ENCODE data around the gene RPP25L.
"Not testable (repeated sequence)": the region's sequence is repeated elsewhere in the genome, so short reads cannot be mapped to it uniquely, and the experiment has no call there.

The RPP25L gene

DNA sequence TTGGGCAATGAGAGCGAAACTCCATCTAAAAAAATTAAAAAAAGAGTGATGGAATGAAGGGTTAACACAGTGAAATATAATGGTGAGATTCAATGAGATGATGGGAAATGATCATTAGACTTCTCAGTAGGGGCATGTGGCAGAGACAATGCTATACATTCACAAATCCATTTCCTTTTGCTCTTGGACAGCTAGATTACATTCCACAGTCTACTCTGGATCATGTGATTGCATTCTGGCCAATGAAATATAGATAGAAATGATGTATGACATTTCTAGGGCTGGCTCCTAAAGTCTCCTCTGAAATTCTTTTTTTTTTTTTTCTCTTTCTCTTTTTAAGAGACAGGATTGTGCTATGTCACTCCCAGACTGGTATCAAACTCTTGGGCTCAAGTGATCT lies 30.8 kb upstream of the RPP25L start:
- DNase-seq: no peak
- intact Hi-C loops (cut with DNase I): no loop called here

DNA sequence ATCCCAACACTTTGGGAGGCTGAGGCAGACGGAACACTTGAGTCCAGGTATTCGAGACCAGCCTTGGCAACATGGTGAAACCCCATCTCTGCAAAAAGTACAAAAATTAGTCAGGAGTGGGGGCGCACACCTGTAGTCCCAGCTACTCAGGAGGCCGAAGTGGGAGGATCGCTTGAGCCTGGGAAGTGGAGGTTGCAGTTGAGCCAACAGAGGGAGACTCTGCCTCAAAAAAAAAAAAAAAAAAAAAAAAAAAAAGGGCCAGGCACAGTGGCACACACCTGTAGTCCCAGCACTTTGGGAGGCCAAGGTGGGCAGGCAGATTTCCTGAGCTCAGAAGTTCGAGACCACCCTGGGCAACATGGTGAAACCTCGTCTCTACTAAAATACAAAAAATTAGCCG lies 27.4 kb upstream of the RPP25L start:
- intact Hi-C loops (cut with DNase I); DNase-seq: not testable (repeated sequence)

DNA sequence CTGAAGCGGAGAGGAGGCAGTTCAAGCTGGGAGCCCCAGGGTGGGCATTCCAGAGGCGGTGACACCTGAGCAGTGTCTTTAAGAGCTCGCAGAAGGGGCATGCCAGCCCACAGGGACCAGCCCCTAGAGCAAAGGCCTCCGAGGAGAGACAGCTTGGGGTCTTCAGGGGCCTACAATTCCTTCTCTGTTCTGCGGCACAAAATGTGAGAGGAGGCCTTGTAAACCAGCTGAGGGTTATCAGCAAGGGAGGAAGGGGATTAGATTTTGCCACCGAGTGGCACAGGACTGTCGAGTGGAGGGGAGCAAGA lies 26.2 kb upstream of the RPP25L start:
- intact Hi-C loops (cut with DNase I): no loop called here
- no peak for DNase-seq

DNA sequence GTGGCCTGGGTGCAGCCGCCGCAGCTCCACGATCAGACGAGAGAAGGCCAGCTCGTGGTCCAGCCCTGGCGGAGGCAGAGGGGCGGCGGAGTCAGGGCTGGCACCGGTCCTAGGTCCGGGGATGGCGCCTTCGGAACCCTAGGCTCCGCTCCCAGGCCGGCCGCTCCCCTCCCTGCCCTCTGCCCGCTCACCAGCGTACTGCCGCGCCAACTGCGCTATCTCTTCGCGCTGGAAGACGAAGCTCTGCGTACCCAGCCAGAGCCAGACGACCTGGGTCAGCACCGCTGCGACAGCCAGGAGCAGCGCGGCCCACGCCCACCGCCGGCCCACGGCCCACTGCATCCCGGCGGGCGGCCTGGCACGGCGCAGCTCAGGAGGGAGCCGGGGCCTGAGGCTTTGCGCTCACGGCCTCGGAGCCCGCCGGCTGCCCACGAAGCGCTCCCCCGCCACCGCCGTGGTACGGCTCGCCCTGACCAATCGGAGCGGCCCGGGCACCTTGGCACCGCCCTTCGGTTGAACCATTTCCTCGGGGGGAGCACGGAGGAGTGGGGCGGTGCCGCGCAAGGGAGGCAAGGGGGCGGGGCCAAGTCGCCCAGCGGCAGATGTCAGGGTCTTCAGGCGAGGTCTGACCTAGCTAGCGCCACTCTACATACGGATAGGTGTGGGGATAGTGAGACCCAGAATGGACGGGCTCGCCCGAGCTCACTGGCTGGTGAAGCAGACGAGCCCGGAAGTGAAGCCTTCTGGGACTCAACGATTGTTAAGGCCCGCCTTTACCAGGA lies 25.6 kb upstream of the RPP25L start, which contains the start of gene SIGMAR1:
Gene SIGMAR1, minus strand, starts transcription at position 432 of the 782 bp plus-strand sequence. Its CDS starts 90 bp downstream, at position 342.
- intact Hi-C loops (cut with DNase I): no loop called here
- peak; percentile 87 to 99 (median 97) for DNase-seq

DNA sequence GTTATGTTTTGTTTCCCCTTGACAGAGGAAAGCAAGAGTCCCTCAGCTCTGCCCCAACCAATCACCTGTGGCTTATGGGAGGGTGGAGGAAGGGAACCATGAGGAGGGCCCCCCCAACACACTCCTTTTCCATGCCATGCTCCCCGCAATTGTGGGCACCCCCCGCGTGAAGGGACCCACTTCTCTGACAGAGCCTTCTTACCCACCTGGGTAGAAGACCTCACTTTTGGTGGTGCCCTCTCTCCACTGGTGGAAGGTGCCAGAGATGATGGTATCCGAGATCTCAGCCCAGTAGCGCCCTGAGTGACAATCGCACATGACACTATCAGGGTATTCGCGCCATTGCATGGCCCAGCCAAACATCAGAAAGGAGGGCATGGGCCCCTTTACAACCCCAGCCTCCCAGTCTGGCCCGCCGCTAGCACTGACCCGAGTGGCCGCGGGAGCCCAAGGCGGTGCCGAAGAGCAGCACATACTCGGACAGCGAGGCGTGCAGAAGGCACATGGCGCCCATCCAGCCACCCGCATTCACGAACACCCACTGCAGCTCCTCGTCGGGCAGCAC lies 25.0 kb upstream of the RPP25L start:
- intact Hi-C loops (cut with DNase I): no loop called here
- peak in 13 of 42 donors; percentile 35 to 71 (median 50) for DNase-seq

DNA sequence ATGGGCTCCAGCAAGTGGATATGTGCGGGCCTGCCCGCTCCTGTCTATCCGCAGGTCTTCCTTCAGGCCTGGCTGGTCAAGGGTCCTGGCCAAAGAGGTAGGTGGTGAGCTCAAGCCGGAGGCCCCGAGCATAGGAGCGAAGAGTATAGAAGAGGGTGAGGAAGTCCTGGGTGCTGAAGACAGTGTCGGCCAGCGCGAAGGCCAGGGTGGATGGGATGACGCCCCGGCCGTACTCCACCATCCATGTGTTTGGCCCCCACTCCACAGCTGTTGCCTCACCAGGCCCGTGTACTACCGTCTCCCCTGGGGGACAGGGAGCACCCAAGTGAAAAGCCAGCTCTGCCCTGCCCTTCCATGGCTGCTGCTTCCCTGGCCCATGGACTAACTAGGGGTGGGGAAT lies 23.7 kb upstream of the RPP25L start:
- DNase-seq: no peak
- intact Hi-C loops (cut with DNase I): no loop called here

DNA sequence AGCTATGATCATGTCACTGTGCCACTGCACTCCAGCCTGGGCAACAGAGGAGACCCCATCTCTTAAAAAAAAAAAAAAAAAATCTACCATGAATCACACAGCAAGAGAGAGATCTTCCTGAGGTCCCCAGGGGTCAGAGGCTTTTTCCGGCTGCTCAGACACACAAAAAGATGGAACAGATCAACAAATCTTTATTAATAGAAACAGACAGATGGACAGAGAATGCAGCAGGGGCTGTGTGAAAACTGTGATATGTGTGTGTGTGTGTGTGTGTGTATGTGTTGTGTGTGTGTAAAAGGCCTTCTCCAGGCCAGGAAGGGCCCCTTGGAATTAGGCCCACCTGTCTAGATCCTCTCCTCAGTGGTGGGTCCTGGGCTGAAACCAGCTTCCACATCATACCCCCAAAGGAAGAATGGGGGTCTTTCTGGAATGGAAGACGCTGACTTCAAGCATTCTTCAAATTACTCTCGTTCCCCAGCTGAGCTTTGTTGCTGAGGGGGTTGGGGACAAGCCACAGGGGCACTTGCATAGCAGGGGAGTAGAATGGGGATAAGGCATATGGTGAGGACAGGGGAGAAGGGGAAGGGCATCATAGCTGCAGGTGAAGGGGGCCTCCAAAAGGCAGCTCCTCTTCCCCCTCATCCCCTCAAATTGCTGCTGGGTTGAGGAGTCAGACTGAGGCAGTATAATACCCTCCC lies 22.8 kb upstream of the RPP25L start:
- intact Hi-C loops (cut with DNase I): no loop called here
- DNase-seq: no peak

DNA sequence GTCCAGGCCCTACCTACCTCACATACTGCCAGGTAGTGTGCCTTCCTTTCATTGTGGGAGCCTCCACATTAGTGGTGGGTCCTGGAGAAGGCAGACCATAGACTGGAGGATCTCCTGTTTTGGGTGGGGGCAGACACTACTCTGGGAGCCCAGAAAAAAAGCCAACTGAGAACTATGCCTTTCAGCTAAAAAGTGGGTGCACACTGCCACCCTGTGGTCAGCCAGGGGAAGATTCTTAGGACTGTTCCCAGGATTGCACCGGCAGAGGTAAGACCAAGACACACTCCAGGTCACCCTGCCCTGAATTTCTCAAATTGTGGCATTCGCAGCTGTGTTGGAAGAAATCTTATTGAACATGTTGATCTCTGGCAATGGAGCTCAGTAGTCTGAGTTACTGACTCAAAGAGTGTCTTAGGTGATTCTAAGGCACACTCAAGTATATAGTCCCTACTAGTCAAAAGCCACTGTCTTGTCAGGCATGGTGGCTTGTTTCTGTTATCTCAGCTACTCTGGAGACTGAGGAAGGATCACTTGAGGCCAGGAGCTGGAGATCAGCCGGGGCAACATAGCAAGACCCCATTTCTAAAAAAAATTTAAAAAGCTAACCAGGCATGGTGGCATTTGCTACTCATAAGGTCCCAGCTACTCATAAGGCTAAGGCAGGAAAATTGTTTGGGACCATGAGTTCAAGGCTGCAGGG lies 22.1 kb upstream of the RPP25L start:
- intact Hi-C loops (cut with DNase I): no loop called here
- peak; percentile 55 to 89 (median 78) for DNase-seq

DNA sequence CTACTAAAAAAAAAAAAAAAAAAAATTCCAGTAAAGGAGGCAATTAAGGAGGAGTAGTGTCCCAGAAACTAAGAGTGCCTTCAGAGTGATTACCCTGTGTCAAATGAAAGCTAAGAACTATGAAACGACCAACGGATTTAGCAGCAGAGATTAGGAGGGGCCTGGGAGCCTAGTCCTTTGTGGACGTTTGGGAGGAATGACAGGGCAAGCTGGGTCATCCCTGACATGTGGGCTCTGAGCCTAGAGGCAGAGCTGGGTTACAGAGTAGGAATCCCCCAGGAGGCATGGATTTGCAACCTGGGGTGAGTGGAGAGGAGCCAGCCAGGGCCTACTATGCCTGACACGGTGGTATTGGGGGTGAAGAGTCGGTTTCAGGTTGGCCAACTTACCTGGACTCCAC lies 21.3 kb upstream of the RPP25L start:
- DNase-seq: no peak
- intact Hi-C loops (cut with DNase I): no loop called here

DNA sequence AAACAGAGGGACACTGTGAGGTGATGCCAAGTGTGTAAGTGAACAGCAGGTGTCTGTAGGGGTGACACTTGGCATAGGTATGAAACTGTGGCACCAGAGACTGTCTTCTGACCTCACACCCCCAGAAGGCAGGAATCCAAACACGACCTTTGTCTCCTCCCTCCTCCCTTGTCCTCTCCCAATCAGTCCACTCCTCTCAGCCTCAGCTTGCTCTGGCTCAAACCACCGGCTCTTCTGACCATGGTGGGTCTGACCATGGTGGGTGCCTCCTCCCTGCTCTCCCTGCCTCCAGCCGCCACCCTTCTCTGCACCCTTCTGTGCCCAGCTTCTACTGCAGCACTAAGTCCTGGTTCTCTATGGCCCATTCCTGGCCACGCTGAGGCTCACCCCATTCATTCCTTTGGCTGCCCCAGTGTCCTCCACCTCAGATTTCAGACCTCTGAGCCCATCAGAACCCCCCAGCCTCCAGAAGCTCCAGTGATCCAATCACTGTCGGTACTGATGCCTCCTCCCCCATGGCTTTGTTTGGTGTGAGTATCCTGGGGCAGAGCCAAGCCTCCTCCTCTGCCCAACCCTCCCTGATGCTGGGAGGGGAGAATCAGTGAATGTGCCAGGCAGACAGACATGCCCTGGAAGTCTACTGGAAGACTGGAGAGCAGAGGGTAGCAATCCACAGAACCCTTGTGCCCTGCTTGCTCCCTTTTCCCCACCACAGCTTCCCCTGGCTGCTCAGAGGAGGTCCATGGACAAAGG lies 18.7 kb upstream of the RPP25L start:
- intact Hi-C loops (cut with DNase I): no loop called here
- DNase-seq: no peak

DNA sequence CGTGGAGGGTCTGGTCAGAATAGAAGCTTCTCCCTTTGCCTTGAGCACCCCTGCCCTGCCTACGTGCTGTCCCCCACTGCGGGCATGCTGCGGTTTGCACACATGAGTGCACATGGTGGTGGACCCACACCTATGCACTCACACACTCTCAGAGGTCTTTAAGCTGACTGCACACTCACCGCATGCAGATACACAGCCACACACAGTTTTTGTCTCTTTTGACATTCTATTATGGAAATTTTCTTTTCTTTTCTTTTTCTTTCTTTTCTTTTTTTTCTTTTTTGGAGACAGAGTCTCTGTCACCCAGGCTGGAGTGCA lies 17.6 kb upstream of the RPP25L start:
- no peak for DNase-seq
- intact Hi-C loops (cut with DNase I): no loop called here

DNA sequence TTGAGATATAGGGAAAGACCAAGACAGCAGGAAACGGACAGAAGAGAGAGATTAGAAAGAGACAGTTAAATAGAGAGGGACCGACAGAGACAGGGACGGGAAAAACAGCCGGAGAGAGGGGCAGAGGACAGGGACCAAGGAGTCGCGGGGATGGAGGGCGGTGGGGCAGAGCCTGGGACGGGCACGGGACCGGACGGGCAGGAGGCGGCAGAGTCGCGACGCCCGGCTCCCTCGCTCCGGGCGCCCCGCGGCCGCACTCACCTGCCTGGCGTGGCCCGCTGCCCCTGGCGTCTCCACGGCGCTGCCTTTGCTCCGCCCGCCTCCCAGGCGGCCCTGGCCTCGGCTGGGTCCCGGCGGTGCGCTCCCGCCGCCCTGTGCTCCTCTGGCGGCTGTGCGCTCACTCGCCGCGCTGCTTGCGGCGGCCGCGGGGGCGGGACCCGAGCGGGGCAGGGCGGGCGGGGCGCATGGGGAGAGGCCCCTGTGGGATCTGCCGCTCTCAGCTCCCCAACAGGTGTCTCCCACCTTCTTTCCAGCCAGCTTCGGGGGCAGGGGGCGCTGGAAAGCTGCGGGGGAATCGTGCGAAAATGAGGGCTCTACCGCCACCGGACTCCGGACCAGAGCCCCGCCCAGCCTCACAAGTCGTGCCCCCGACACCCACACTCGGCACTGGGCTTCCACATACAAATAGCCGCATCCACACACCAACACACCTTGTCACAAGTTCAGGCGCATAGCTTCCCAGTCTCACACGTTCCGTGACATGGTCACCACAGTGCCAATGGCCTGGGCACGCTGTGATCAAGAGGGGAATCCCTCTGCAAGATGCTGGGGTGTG lies 17.0 kb upstream of the RPP25L start, which contains the start of gene ARID3C:
Gene ARID3C, minus strand, starts transcription at position 411 of the 835 bp plus-strand sequence. CDS start 1,052 bp downstream, outside the sequence.
- intact Hi-C loops (cut with DNase I): no loop called here

DNA sequence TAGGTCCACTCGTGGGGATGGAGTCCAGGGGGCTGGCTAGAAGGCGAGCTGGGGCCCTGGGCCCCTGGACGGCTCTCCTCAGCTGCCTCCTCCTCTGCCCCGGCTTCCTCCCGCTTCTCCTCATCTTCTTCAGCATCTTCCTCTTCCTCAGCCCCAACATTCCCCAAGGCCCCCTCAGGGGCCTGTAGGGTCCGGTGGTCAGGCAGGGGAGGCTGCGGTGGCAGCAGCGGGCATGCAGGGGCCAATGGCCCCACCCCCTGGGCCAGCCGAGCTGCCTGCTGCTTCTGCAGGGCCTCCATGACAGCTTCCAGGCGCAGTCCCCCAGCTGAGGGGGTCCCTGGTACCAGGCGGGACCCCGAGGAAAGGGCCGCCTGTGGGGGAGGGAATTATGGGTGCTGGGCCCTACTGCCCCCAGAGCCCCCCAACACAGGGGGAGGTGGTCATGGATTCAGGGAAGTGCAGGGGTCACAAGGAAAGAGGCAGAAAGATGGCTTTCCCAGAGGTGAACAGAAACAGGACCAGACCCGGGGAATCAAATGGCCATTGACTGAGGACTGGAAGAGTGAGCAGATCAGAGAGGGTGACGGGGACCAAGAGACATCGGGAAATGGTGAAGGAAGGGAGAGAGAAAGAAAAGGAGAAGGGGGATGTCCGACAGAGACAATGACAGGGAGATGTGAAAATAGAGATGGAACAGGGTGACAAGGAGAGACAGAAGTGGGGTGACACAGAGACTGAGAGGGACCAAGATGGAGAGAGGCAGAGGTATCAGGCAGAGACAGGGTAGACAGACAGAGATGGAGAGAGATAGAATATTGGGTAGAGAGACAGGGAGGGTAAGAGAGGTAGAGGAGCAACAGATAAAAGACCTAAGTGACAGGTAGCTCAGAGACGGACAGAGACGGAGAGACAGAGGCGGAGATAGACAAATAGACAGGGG lies 16.1 kb upstream of the RPP25L start:
- intact Hi-C loops (cut with DNase I): no loop called here
- no peak for DNase-seq

More for the DNA sequence above, 17.0 kb upstream of the RPP25L start, which contains the start of gene ARID3C:
- DNase-seq: peak in 4 of 42 donors; percentile 38 to 46 (median 42)

DNA sequence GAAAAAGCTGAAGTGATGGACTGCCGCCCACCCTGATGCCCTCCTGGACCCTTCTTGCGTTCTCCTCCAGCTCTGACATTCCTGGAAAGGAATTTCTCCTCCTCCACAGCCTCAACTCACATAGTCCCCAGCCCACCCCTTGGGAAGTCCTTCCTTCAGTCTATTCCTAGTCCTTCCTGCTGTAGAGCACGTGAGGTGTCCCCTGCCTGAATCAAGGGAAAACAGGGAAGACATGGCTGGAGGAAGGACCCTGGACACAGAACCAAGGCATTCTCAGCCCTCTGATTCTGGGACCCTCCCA lies 13.2 kb upstream of the RPP25L start:
- intact Hi-C loops (cut with DNase I): no loop called here
- DNase-seq: no peak

DNA sequence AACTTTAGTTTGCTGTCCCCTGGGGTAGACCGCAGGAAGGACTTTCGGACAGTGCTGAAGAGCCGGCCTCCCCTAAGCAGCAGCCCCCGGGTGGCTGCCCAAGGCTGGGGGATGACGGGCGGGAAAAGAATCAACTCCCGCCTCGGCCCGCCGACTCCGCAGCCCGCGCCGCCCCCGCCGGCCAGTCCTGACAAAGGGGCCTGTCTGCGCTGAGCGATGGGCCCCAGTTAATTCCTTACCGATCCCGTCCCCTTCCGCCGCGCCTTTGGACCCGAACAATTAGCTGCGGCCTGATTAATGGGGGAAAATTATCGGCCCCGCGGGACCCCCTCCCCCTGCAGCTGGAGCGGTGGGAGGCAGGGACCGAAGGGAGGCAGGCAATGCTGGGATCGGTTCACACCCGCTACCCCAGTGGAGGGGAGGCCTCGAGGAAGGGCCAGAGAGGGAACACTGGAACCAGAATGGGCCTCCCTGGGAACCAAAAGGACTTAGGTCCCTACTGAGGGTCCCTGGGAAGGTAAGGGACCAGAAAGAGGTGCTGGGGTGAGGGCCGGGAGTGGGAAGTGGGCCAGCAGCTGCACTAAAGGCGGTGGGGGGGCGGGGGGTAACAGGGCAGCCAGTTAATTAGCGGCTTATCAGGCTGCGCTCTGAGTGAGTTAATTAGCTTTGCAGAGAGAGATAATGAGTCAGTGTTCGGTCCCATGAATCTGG lies 12.7 kb upstream of the RPP25L start:
- DNase-seq: no peak
- intact Hi-C loops (cut with DNase I): no loop called here

DNA sequence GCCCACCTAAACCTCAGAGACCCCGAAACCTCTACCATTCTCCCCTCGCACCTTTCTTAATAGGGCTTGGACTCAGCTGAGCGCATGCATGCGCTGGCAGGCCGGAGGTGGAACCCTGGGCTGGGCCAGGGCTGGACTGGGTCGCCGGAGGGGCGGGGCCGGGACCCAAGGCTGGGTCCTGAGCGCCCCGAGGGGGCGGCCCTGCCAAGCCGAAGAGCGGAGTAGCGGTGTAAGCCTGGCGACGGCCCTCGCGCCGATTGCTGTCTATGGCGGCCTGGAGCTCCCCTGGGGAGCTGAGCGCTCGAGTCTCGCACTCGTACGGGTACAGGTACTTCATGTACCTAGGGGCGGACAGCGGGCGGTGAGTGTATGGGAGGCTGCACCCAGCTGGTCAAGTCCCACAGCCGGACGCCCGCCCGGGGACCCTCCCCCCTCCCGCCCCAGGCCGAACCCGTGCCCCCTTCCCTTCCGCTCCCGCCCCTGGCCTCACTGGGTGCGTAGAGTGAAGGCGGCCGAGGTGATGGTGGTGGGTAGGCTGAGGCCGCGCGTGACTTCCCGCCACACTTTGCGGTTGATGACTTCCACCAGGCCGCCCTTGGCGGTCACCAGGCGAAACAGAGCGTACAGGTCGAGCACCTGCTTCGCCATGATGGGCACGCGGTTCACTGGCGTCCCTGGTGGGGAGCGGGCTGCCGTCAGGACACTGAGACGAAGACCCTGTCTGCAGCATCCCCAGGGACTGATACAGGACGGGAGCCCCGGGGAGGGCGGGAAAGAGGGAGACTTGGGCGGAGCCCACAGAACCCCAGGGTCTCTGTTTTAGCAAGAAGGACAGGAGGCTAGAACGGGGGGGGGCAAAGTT lies 11.7 kb upstream of the RPP25L start:
- intact Hi-C loops (cut with DNase I): no loop called here
- no peak for DNase-seq
